ENCODE results near the gene SHC1. TPM values are rescaled to one million over a fixed set of nuclear protein-coding genes. Genes with fewer than 3 reads are reported as not detected.

Gene SHC1
- polyA plus RNA-seq, 1 of the 3 experiments (the other 2 are of a cell fraction) = 338 TPM

DNA sequence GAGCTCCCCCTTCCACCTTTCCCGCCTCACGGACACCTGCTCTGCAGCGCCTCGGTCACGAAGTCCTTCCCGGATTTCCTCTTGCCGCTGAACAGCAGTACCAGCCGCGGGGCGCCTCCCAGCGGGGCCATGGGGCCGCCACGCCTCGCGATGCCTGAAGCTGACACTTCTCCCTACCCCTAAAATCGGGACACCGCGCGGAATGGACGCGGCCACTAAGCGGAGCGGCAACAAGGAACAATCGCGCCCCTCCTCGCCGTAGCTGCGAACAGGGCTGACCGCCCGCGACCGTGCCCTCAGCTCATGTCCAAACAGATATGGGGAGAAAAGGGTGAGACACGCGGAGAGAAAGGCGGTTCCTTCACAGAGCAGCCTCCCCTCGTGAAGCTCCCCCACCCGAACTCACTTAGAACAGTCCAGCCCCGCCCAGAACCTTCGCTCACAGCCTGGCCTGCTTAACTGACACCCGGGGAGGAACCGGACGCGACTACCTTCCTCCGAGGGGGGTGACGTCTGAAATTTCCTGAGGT is 33.9 kb downstream of the SHC1 start, which contains the start of gene PMVK:
Gene PMVK, minus strand, starts transcription at position 165 of the 530 bp plus-strand sequence. Its CDS starts 34 bp downstream, at position 131.
- H2AFZ ChIP-seq (ENCODE audit: low read depth) = peak within 1 kb of the TSS; percentile 94
- H3K27ac ChIP-seq (ENCODE audit: low read depth in 2 of 2, low read length in 1 of 2) = peak within 1 kb of the TSS; percentile 94 to 95
- H3K36me3 ChIP-seq (replicated peaks in 1 of 2; ENCODE audit: control insufficient read depth in 1 of 2, insufficient read depth in 2 of 2, low read length in 1 of 2) = no peaks in the 10 kb centered on the region
- H4K20me1 ChIP-seq (ENCODE audit: insufficient read depth) = no peaks in the 10 kb centered on the region
- ChIA-PET CTCF (interaction anchor here (0.8 to 6.6 kb wide), 23 partner anchors 8 to 457 kb away, joined by 3 to 34 read pairs (median 4); partner anchors contain the start of gene ADAM15), POLR2A (interaction anchor here (0.6 to 2.1 kb wide), 7 partner anchors 11 to 267 kb away, joined by 3 to 5 read pairs (median 3); partner anchors contain the start of genes PBXIP1 and PYGO2)
- peaks cover 20 to 28% of the 10 kb centered on the region in 2 experiments; a peak in 3 of 4 replicates for H3K4me1 ChIP-seq (ENCODE audit: control insufficient read depth in 1 of 2, insufficient read depth in 2 of 2, low read depth in 1 of 2, low read length in 1 of 2)
- TF ChIP-seq, protein P1, sequence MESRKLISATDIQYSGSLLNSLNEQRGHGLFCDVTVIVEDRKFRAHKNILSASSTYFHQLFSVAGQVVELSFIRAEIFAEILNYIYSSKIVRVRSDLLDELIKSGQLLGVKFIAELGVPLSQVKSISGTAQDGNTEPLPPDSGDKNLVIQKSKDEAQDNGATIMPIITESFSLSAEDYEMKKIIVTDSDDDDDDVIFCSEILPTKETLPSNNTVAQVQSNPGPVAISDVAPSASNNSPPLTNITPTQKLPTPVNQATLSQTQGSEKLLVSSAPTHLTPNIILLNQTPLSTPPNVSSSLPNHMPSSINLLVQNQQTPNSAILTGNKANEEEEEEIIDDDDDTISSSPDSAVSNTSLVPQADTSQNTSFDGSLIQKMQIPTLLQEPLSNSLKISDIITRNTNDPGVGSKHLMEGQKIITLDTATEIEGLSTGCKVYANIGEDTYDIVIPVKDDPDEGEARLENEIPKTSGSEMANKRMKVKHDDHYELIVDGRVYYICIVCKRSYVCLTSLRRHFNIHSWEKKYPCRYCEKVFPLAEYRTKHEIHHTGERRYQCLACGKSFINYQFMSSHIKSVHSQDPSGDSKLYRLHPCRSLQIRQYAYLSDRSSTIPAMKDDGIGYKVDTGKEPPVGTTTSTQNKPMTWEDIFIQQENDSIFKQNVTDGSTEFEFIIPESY (IDR thresholded peaks at IDR 0.05; ENCODE audit: borderline replicate concordance, low read depth) = peak; percentile 88; the same call in 1 of the 2 replicates
- TF ChIP-seq EP300 (IDR thresholded peaks at IDR 0.05; ENCODE audit: borderline replicate concordance in 1 of 2, low read depth in 1 of 2, low read length in 1 of 2) (peak in 1 of 2 experiments; percentile 55; a peak in 1 of 4 replicates), TCF12 (IDR thresholded peaks at IDR 0.05) (no peak), EZH2phosphoT487 (IDR thresholded peaks at IDR 0.05; ENCODE audit: borderline replicate concordance, low read depth) (no peak), CHD2 (IDR thresholded peaks at IDR 0.05; ENCODE audit: low read length, partially characterized antibody) (peak; percentile 93), YY1 (IDR thresholded peaks at IDR 0.05; ENCODE audit: low read depth) (no peak; the same call in 1 of the 2 replicates), POLR2AphosphoS5 (IDR thresholded peaks at IDR 0.05; ENCODE audit: low read depth, low read length) (peak; percentile 66), MEF2A (IDR thresholded peaks at IDR 0.05; ENCODE audit: borderline replicate concordance, low read depth) (no peak), SIN3A (IDR thresholded peaks at IDR 0.05; ENCODE audit: borderline replicate concordance, low read depth, low read length) (peak; percentile 76; the same call in 1 of the 2 replicates), RFX5 (IDR thresholded peaks at IDR 0.05; ENCODE audit: low read length) (no peak), FOSL2 (IDR thresholded peaks at IDR 0.05; ENCODE audit: borderline replicate concordance, low read depth) (no peak), GABPA (IDR thresholded peaks at IDR 0.05; ENCODE audit: low read depth) (no peak), MXI1 (IDR thresholded peaks at IDR 0.05; ENCODE audit: low read depth, low read length) (peak; percentile 85)
- TF ChIP-seq, protein P2, sequence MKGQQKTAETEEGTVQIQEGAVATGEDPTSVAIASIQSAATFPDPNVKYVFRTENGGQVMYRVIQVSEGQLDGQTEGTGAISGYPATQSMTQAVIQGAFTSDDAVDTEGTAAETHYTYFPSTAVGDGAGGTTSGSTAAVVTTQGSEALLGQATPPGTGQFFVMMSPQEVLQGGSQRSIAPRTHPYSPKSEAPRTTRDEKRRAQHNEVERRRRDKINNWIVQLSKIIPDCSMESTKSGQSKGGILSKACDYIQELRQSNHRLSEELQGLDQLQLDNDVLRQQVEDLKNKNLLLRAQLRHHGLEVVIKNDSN (IDR thresholded peaks at IDR 0.05; ENCODE audit: borderline replicate concordance, low read depth) = no peak
- TF ChIP-seq, protein P3, sequence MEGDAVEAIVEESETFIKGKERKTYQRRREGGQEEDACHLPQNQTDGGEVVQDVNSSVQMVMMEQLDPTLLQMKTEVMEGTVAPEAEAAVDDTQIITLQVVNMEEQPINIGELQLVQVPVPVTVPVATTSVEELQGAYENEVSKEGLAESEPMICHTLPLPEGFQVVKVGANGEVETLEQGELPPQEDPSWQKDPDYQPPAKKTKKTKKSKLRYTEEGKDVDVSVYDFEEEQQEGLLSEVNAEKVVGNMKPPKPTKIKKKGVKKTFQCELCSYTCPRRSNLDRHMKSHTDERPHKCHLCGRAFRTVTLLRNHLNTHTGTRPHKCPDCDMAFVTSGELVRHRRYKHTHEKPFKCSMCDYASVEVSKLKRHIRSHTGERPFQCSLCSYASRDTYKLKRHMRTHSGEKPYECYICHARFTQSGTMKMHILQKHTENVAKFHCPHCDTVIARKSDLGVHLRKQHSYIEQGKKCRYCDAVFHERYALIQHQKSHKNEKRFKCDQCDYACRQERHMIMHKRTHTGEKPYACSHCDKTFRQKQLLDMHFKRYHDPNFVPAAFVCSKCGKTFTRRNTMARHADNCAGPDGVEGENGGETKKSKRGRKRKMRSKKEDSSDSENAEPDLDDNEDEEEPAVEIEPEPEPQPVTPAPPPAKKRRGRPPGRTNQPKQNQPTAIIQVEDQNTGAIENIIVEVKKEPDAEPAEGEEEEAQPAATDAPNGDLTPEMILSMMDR (IDR thresholded peaks at IDR 0.05) = peak; percentile 46
- TF ChIP-seq, protein P4, sequence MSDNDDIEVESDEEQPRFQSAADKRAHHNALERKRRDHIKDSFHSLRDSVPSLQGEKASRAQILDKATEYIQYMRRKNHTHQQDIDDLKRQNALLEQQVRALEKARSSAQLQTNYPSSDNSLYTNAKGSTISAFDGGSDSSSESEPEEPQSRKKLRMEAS (IDR thresholded peaks at IDR 0.05; ENCODE audit: low read depth) = peak; percentile 93
- TF ChIP-seq, protein P5, sequence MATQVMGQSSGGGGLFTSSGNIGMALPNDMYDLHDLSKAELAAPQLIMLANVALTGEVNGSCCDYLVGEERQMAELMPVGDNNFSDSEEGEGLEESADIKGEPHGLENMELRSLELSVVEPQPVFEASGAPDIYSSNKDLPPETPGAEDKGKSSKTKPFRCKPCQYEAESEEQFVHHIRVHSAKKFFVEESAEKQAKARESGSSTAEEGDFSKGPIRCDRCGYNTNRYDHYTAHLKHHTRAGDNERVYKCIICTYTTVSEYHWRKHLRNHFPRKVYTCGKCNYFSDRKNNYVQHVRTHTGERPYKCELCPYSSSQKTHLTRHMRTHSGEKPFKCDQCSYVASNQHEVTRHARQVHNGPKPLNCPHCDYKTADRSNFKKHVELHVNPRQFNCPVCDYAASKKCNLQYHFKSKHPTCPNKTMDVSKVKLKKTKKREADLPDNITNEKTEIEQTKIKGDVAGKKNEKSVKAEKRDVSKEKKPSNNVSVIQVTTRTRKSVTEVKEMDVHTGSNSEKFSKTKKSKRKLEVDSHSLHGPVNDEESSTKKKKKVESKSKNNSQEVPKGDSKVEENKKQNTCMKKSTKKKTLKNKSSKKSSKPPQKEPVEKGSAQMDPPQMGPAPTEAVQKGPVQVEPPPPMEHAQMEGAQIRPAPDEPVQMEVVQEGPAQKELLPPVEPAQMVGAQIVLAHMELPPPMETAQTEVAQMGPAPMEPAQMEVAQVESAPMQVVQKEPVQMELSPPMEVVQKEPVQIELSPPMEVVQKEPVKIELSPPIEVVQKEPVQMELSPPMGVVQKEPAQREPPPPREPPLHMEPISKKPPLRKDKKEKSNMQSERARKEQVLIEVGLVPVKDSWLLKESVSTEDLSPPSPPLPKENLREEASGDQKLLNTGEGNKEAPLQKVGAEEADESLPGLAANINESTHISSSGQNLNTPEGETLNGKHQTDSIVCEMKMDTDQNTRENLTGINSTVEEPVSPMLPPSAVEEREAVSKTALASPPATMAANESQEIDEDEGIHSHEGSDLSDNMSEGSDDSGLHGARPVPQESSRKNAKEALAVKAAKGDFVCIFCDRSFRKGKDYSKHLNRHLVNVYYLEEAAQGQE (IDR thresholded peaks at IDR 0.05; ENCODE audit: low read depth, low read length) = peak; percentile 50
- TF ChIP-seq, protein P6, sequence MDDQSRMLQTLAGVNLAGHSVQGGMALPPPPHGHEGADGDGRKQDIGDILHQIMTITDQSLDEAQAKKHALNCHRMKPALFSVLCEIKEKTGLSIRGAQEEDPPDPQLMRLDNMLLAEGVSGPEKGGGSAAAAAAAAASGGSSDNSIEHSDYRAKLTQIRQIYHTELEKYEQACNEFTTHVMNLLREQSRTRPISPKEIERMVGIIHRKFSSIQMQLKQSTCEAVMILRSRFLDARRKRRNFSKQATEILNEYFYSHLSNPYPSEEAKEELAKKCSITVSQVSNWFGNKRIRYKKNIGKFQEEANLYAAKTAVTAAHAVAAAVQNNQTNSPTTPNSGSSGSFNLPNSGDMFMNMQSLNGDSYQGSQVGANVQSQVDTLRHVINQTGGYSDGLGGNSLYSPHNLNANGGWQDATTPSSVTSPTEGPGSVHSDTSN (IDR thresholded peaks at IDR 0.05) = peak; percentile 24
- no peaks in the 10 kb centered on the region for H3K27me3 ChIP-seq (ENCODE audit: insufficient read depth)
- H3K9me3 ChIP-seq = no peaks in the 10 kb centered on the region
- DNase-seq = peak; percentile 97
- H3K79me2 ChIP-seq (ENCODE audit: insufficient read depth) = peaks cover 12% of the 10 kb centered on the region; the same call in 1 of the 2 replicates
- H3K9ac ChIP-seq = peak within 1 kb of the TSS; percentile 90
- no peaks in the 10 kb centered on the region for H3K9me2 ChIP-seq
- 0% methylated on average over 36 of the region's 45 CpGs for WGBS (ENCODE audit: low lambda C conversion rate)
- H3K4me2 ChIP-seq = peak within 1 kb of the TSS; percentile 94
- peak within 1 kb of the TSS; percentile 63 to 77 for H3K4me3 ChIP-seq (ENCODE audit: low read depth in 2 of 2, low read length in 1 of 2)
- H3F3A ChIP-seq (replicated peaks; ENCODE audit: insufficient read depth) = peaks cover 12% of the 10 kb centered on the region

Measured in SK-N-SH (cell line).